NB4 (cell line): ENCODE measurements around the gene SSMEM1.
A peak's percentile ranks its signal among the peaks of the same experiment; 100 is the strongest.

ENCODE experiments used
- DNase-seq: peaks from one replicate; pipeline ENCODE4 v3.0.0; 2010; ENCODE audit warnings: low read depth
- H3K4me3 ChIP-seq: one replicate; pipeline ENCODE4 v1.5.1; 2011; ENCODE audit warnings: mild to moderate bottlenecking, low read depth, low read length, moderate library complexity
- CTCF ChIP-seq: IDR thresholded peaks from one replicate; pipeline ENCODE4 v1.5.1; 2012; ENCODE audit warnings: low read depth, low read length
- MAX ChIP-seq: IDR thresholded peaks from 2 replicates; pipeline ENCODE4 v1.6.1; 2011; ENCODE audit warnings: low read depth, low read length
- MYC ChIP-seq: IDR thresholded peaks from 2 replicates; pipeline ENCODE4 v1.6.1; 2011; ENCODE audit warnings: low read depth, low read length
- POLR2A ChIP-seq: IDR thresholded peaks from 2 replicates; pipeline ENCODE4 v1.6.1; 2011; ENCODE audit warnings: mild to moderate bottlenecking; ENCODE audit not compliant: insufficient read length; ENCODE audit errors: extremely low read depth

SSMEM1 gene

GRCh38 chr7:130205084-130205947 is 2.3 kb upstream of the SSMEM1 start, which contains the start of gene TMEM209:
Gene TMEM209 (minus strand): TSS chr7:130205406. CDS start chr7:130205375, 31 bp downstream.
- peak; percentile 100 for DNase-seq
- no peak for TF ChIP-seq CTCF
- TF ChIP-seq MAX, result peak; percentile 81
- peak; percentile 92 for TF ChIP-seq MYC
- peak; percentile 99 for TF ChIP-seq POLR2A
- H3K4me3 ChIP-seq, result peak within 1 kb of the TSS; percentile 92

GRCh38 chr7:130207033-130207432 is 627 bp upstream of the SSMEM1 start:
- TF ChIP-seq MAX (no peak), CTCF (no peak), MYC (no peak), POLR2A (no peak)
- no peak overlapping the region for H3K4me3 ChIP-seq
- DNase-seq, result no peak

- DNase-seq, result no peak
- no peak overlapping the region for H3K4me3 ChIP-seq
- TF ChIP-seq MAX (no peak), MYC (no peak), POLR2A (no peak), CTCF (no peak)
Observed at GRCh38 chr7:130208516-130208915, 856 bp downstream of the SSMEM1 start.

GRCh38 chr7:130210181-130210935 is 2.7 kb downstream of the SSMEM1 start:
- no peak for TF ChIP-seq MYC
- no peak for TF ChIP-seq CTCF
- TF ChIP-seq MAX, result no peak
- DNase-seq, result no peak
- H3K4me3 ChIP-seq, result no peak overlapping the region

- DNase-seq, result no peak
- TF ChIP-seq MYC (no peak), POLR2A (no peak), MAX (no peak), CTCF (no peak)
- H3K4me3 ChIP-seq, result no peak overlapping the region
Observed at GRCh38 chr7:130213828-130214227, 6.2 kb downstream of the SSMEM1 start.
